SK-N-SH (cell line): Measurements from ENCODE around the gene MYO18B. TPM values are rescaled to one million over a fixed set of nuclear protein-coding genes. Genes with fewer than 3 reads are reported as not detected.

Experiments used
- CTCF ChIA-PET: fragments of 300-600, 350-600 bp; formaldehyde crosslinking; extraction: SDS; loops from one replicate; lab custom pipeline; 2021; lab: Yijun Ruan, JAX
- POLR2A ChIA-PET: fragments of 350-600 bp; sonication (Branson Sonifier 250); formaldehyde crosslinking; extraction: SDS; loops from one replicate; lab custom pipeline; 2020; ENCODE audit warnings: antibody characterized with exemption, inconsistent platforms; lab: Yijun Ruan, JAX
- DNase-seq: peaks from one replicate; pipeline ENCODE4 v3.0.0; 2012
- H2AFZ ChIP-seq: fragments of 200-600 bp; sonication (generic); 2 replicates; pipeline ENCODE4 v1.8.1; 2016; ENCODE audit warnings: antibody characterized with exemption, mild to moderate bottlenecking, low read depth
- H3F3A ChIP-seq: fragments of 200-600 bp; sonication (generic); replicated peaks from 2 replicates; pipeline ENCODE3; 2016; ENCODE audit warnings: antibody characterized with exemption, mild to moderate bottlenecking; ENCODE audit not compliant: insufficient read depth
- H3K27ac ChIP-seq, 2 experiments: fragments of 200-500 bp in 1 of 2; fragments of 200-600 bp in 1 of 2; sonication (Bioruptor generic) in 1 of 2; sonication (generic), shearing (Covaris generic) in 1 of 2; 2 replicates each; pipeline versions ENCODE4 v1.5.1 to v1.6.1; 2014 to 2016; ENCODE audit warnings: low read depth in 2 of 2, inconsistent platforms in 1 of 2, low read length in 1 of 2, mild to moderate bottlenecking in 1 of 2, mixed read lengths in 1 of 2
- H3K27me3 ChIP-seq: fragments of 200-600 bp; sonication (generic), shearing (Covaris generic); 2 replicates; pipeline ENCODE4 v1.6.1; 2016; ENCODE audit warnings: mixed run types; ENCODE audit not compliant: insufficient read depth
- H3K36me3 ChIP-seq, 2 experiments: fragments of 200-500 bp in 1 of 2; fragments of 200-600 bp in 1 of 2; sonication (Bioruptor generic) in 1 of 2; sonication (generic) in 1 of 2; replicated peaks in 1 of 2; 2 replicates each; pipeline versions ENCODE3 to v1.5.1; 2014 to 2016; ENCODE audit warnings: low read length in 1 of 2, mild to moderate bottlenecking in 1 of 2; ENCODE audit not compliant: insufficient read depth in 2 of 2, control insufficient read depth in 1 of 2
- H3K4me1 ChIP-seq, 2 experiments: fragments of 200-500 bp in 1 of 2; fragments of 200-600 bp in 1 of 2; sonication (Bioruptor generic) in 1 of 2; sonication (generic), shearing (Covaris generic) in 1 of 2; 2 replicates each; pipeline versions ENCODE4 v1.5.1 to v1.6.1; 2014 to 2016; ENCODE audit warnings: low read depth in 1 of 2, low read length in 1 of 2, mixed run types in 1 of 2; ENCODE audit not compliant: insufficient read depth in 2 of 2, control insufficient read depth in 1 of 2
- H3K4me2 ChIP-seq: fragments of 200-600 bp; sonication (generic), shearing (Covaris generic); 2 replicates; pipeline ENCODE4 v1.6.1; 2017; ENCODE audit warnings: mixed run types
- H3K4me3 ChIP-seq, 2 experiments: fragments of 200-500 bp in 1 of 2; fragments of 200-600 bp in 1 of 2; sonication (Bioruptor generic) in 1 of 2; sonication (generic), shearing (Covaris generic) in 1 of 2; 2 replicates each; pipeline versions ENCODE4 v1.5.1 to v1.8.1; 2014 to 2016; ENCODE audit warnings: low read depth in 2 of 2, inconsistent platforms in 1 of 2, low read length in 1 of 2, mild to moderate bottlenecking in 1 of 2, mixed read lengths in 1 of 2, moderate library complexity in 1 of 2
- H3K79me2 ChIP-seq: fragments of 200-600 bp; sonication (generic); 2 replicates; pipeline ENCODE4 v1.8.1; 2017; ENCODE audit warnings: mild to moderate bottlenecking; ENCODE audit not compliant: insufficient read depth
- H3K9ac ChIP-seq: fragments of 200-600 bp; sonication (generic); 2 replicates; pipeline ENCODE4 v1.6.1; 2017; ENCODE audit warnings: mixed run types
- H3K9me2 ChIP-seq: fragments of 200-600 bp; sonication (generic); 2 replicates; pipeline ENCODE4 v1.6.1; 2017; ENCODE audit warnings: mixed run types
- H3K9me3 ChIP-seq: fragments of 200-600 bp; sonication (generic); 2 replicates; pipeline ENCODE4 v1.6.1; 2017; ENCODE audit warnings: mixed run types, mild to moderate bottlenecking, moderate library complexity
- H4K20me1 ChIP-seq: fragments of 200-600 bp; sonication (generic); 2 replicates; pipeline ENCODE4 v1.6.1; 2017; ENCODE audit warnings: mild to moderate bottlenecking, mixed run types; ENCODE audit not compliant: insufficient read depth
- CHD2 ChIP-seq: fragments of 150-350 bp; IDR thresholded peaks from 2 replicates; pipeline ENCODE4 v1.6.1; 2018; ENCODE audit warnings: low read length; ENCODE audit not compliant: partially characterized antibody
- EZH2phosphoT487 ChIP-seq: fragments of 200-600 bp; sonication (generic); IDR thresholded peaks from 2 replicates; pipeline ENCODE4 v1.6.1; 2017; ENCODE audit warnings: low read depth, mixed run types, mild to moderate bottlenecking, antibody characterized with exemption, moderate library complexity, borderline replicate concordance
- GABPA ChIP-seq: IDR thresholded peaks from 2 replicates; pipeline ENCODE4 v1.4.0; 2012; ENCODE audit warnings: low read depth, mild to moderate bottlenecking
- SMC3 ChIP-seq: IDR thresholded peaks from 2 replicates; pipeline ENCODE4 v1.6.1; 2012; ENCODE audit warnings: low read depth, low read length, improper control_type of control experiment
- WGBS: methylation state at CpG from one replicate; pipeline ENCODE4 v1.1.6; 2017; ENCODE audit warnings: low lambda C conversion rate; 5-methylcytosine and 5-hydroxymethylcytosine counted together
- polyA plus RNA-seq, 3 experiments: library from polyadenylated mRNA; depleted of rRNA; stranded (reverse); fragments of >200 nt; gene quantifications; 2 replicates each; pipeline ENCODE4 v1.2.3, GENCODE V29; 2012
- TF ChIP-seq, protein P1 (sequence below): fragments of 150-350 bp; IDR thresholded peaks from 2 replicates; pipeline ENCODE4 v1.6.1; 2016; ENCODE audit warnings: mild to moderate bottlenecking, low read depth, low read length
- TF ChIP-seq, protein P2 (sequence below): IDR thresholded peaks from 2 replicates; pipeline ENCODE4; 2012

The MYO18B gene
- polyA plus RNA-seq, 1 of the 3 experiments (the other 2 are of a cell fraction), result 0.05 TPM

DNA sequence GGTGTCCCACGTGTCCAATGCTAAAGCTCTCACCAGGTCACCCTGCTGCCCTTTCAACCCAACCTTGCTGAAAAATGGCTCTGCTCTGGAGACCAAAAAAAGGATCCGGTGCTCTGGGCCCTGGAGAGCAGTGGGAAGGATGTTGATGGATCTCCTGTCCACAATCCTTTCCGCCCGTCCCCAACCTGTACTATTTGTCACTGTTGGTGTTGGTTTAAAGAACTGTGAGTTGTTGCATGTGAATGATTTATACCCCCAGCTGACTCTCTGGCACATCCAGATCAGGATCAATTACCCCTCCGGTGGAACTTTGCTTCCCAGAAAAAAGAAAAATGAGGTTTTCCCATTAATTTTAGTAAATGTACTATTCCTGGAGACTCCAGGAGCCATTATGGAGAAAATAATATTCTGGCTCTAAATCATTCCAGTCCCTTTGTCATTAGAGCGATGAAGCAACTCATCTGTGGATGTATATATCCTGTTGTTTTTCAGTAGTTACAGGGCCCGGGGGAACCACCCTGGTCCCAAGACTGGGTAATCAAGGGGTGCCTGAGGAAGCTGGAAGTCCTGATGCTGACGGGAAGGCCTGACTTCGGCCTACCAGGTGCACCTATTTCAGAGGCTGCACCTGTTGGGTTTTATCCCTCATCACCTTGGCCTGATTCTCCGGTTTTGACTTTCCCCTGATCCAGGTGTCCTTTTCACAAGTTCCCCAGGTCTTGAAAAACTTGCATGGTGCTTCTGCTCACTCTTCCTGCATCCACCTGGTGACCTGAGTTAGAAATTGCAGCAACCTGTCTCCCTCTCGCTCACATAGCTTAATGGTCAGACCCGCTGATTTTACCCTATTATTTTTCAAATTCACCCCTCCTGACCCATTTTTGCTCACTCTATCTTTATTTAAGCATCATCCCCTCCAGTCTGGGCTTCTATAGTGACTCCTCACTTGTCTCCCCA lies 218.1 kb downstream of the MYO18B start:
- Histone ChIP-seq H3F3A (no peaks in the 10 kb centered on the region), H3K79me2 (no peaks in the 10 kb centered on the region), H3K36me3 (no peaks in the 10 kb centered on the region), H3K27me3 (no peaks in the 10 kb centered on the region), H2AFZ (no peak overlapping the region), H3K4me3 (no peak overlapping the region), H4K20me1 (no peaks in the 10 kb centered on the region), H3K4me1 (peaks cover 0 to 7% of the 10 kb centered on the region in 2 experiments; a peak in 1 of 4 replicates), H3K9me2 (no peaks in the 10 kb centered on the region), H3K27ac (no peak overlapping the region)
- WGBS, result 22% methylated on average over 10 of the region's 12 CpGs
- CTCF ChIA-PET, result interaction anchor here (2.3 kb wide), 1 partner anchor 8 kb away, joined by 6 read pairs; no protein-coding TSS in a partner anchor
- TF ChIP-seq SMC3, result no peak
- no peak for TF ChIP-seq GABPA
- TF ChIP-seq, all 33 proteins: peak for 0
- H3K4me2 ChIP-seq, result no peak overlapping the region
- DNase-seq, result no peak
- POLR2A ChIA-PET, result no interaction called here
- no peak overlapping the region for H3K9ac ChIP-seq
- no peaks in the 10 kb centered on the region for H3K9me3 ChIP-seq

DNA sequence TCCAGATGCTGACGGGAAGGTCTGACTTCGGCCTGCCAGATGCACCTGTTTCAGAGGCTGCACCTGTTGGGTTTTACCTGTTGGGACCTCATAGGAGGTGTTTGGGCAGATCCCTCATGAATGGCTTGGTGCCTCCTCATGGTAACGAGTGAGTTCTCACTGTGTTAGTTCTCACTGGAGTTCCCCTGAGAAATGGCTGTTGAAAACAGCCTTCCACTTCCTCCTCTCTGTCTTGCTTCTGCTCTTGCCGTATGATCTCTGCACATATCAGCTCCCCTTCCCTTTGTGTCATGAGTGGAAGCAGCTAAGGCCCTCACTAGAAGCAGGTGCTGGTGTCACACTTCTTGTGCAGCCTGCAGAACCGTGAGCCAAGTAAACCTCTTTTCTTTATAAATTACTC lies 219.7 kb downstream of the MYO18B start:
- H3K4me3 ChIP-seq, result no peak overlapping the region
- no peak overlapping the region for H3K9ac ChIP-seq
- no peak overlapping the region for H3K27ac ChIP-seq
- TF ChIP-seq, protein P1, sequence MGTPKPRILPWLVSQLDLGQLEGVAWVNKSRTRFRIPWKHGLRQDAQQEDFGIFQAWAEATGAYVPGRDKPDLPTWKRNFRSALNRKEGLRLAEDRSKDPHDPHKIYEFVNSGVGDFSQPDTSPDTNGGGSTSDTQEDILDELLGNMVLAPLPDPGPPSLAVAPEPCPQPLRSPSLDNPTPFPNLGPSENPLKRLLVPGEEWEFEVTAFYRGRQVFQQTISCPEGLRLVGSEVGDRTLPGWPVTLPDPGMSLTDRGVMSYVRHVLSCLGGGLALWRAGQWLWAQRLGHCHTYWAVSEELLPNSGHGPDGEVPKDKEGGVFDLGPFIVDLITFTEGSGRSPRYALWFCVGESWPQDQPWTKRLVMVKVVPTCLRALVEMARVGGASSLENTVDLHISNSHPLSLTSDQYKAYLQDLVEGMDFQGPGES, result no peak
- TF ChIP-seq, protein P2, sequence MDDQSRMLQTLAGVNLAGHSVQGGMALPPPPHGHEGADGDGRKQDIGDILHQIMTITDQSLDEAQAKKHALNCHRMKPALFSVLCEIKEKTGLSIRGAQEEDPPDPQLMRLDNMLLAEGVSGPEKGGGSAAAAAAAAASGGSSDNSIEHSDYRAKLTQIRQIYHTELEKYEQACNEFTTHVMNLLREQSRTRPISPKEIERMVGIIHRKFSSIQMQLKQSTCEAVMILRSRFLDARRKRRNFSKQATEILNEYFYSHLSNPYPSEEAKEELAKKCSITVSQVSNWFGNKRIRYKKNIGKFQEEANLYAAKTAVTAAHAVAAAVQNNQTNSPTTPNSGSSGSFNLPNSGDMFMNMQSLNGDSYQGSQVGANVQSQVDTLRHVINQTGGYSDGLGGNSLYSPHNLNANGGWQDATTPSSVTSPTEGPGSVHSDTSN, result no peak
- TF ChIP-seq EZH2phosphoT487, result no peak
- TF ChIP-seq CHD2, result no peak
- WGBS, result 32% methylated on average over 4 of the region's 5 CpGs
- no peaks in the 10 kb centered on the region for H3F3A ChIP-seq
- peaks cover 0 to 6% of the 10 kb centered on the region in 2 experiments; a peak in 1 of 4 replicates for H3K4me1 ChIP-seq
- no peaks in the 10 kb centered on the region for H3K27me3 ChIP-seq
- CTCF ChIA-PET, result no interaction called here
- no peaks in the 10 kb centered on the region for H3K79me2 ChIP-seq
- H3K9me2 ChIP-seq, result no peaks in the 10 kb centered on the region
- H3K4me2 ChIP-seq, result no peak overlapping the region
- no peaks in the 10 kb centered on the region for H3K36me3 ChIP-seq
- POLR2A ChIA-PET, result no interaction called here
- no peaks in the 10 kb centered on the region for H4K20me1 ChIP-seq
- no peak overlapping the region for H2AFZ ChIP-seq
- 0 out of 2 replicates have a peak, but pooled peaks cover under 1% of the 10 kb centered on the region for H3K9me3 ChIP-seq
- DNase-seq, result no peak
